Liver (tissue), 3 donors: Measurements from ENCODE around the gene TTC23.

ENCODE experiments used
- EGR1 ChIP-seq, 2 donors: IDR thresholded peaks; 2 replicates each; pipeline ENCODE4 v1.6.1; 2016 to 2018; ENCODE audit warnings: antibody characterized with exemption in 2 of 2, low read depth in 2 of 2
- GABPA ChIP-seq, 2 donors: IDR thresholded peaks in 1 of 2; conservative IDR thresholded peaks in 1 of 2; 2 replicates each; pipeline ENCODE4 v1.6.1; 2016; ENCODE audit warnings: antibody characterized with exemption in 2 of 2, mild to moderate bottlenecking in 1 of 2, moderate library complexity in 1 of 2
- HNF4A ChIP-seq, 2 donors: conservative IDR thresholded peaks; 2 replicates each; pipeline ENCODE4 v1.6.1; 2016; ENCODE audit warnings: antibody characterized with exemption in 2 of 2, mild to moderate bottlenecking in 2 of 2
- HNF4G ChIP-seq: IDR thresholded peaks from 2 replicates; pipeline ENCODE4 v1.6.1; 2016; ENCODE audit warnings: antibody characterized with exemption
- RAD21 ChIP-seq, 2 donors: IDR thresholded peaks; 2 replicates each; pipeline ENCODE4 v1.6.1; 2016; ENCODE audit warnings: antibody characterized with exemption in 2 of 2, mild to moderate bottlenecking in 2 of 2
- SP1 ChIP-seq: IDR thresholded peaks from 2 replicates; pipeline ENCODE4 v1.6.1; 2018; ENCODE audit warnings: antibody characterized with exemption, mild to moderate bottlenecking
- TAF1 ChIP-seq: conservative IDR thresholded peaks from 2 replicates; pipeline ENCODE4 v1.6.1; 2016; ENCODE audit warnings: antibody characterized with exemption, mild to moderate bottlenecking
- TF ChIP-seq, protein P1 (sequence below): fragments of 150-350 bp; IDR thresholded peaks from 2 replicates; pipeline ENCODE4 v1.5.1; 2017; ENCODE audit warnings: improper control_type of control experiment, low read depth, low read length; ENCODE audit not compliant: missing input control
- TF ChIP-seq, protein P2 (sequence below): IDR thresholded peaks from 2 replicates; pipeline ENCODE4 v1.6.1; 2016; ENCODE audit warnings: antibody characterized with exemption
- TF ChIP-seq, protein P3 (sequence below): IDR thresholded peaks from 2 replicates; pipeline ENCODE4 v1.6.1; 2016; ENCODE audit warnings: antibody characterized with exemption, mild to moderate bottlenecking
- donor health status: healthy.
- donor health status: healthy.

DNA sequence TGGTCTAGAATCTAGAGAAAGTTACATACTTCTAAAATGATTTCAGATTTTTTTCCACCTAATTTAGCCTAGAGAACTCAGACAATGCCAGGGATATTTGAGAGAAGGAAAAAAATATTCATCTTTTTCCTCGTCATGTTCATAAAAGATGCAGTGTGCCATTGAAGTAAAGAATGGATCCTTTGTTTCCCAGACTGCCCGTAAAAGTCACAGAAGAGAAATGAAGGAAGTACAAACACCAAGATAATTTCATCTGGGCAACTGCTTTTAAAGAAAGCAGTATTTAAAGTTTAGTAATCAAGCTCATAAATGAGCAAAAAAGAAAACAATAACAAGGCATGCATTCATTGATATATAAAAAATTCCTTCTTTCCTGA, 47.2 kb downstream of the TTC23 start:
- TF ChIP-seq TAF1 (no peak), GABPA (IDR thresholded peaks at IDR 0.05 in 1 of 2, conservative IDR thresholded peaks at IDR 0.05 in 1 of 2) (no peak), HNF4G (no peak), HNF4A (conservative IDR thresholded peaks at IDR 0.05) (no peak), RAD21 (IDR thresholded peaks at IDR 0.05) (no peak), EGR1 (IDR thresholded peaks at IDR 0.05; ENCODE audit: low read depth in 2 of 2) (no peak), SP1 (no peak)
- TF ChIP-seq, protein P1, sequence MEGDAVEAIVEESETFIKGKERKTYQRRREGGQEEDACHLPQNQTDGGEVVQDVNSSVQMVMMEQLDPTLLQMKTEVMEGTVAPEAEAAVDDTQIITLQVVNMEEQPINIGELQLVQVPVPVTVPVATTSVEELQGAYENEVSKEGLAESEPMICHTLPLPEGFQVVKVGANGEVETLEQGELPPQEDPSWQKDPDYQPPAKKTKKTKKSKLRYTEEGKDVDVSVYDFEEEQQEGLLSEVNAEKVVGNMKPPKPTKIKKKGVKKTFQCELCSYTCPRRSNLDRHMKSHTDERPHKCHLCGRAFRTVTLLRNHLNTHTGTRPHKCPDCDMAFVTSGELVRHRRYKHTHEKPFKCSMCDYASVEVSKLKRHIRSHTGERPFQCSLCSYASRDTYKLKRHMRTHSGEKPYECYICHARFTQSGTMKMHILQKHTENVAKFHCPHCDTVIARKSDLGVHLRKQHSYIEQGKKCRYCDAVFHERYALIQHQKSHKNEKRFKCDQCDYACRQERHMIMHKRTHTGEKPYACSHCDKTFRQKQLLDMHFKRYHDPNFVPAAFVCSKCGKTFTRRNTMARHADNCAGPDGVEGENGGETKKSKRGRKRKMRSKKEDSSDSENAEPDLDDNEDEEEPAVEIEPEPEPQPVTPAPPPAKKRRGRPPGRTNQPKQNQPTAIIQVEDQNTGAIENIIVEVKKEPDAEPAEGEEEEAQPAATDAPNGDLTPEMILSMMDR = no peak
- TF ChIP-seq, protein P2, sequence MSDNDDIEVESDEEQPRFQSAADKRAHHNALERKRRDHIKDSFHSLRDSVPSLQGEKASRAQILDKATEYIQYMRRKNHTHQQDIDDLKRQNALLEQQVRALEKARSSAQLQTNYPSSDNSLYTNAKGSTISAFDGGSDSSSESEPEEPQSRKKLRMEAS = no peak
- TF ChIP-seq, protein P3, sequence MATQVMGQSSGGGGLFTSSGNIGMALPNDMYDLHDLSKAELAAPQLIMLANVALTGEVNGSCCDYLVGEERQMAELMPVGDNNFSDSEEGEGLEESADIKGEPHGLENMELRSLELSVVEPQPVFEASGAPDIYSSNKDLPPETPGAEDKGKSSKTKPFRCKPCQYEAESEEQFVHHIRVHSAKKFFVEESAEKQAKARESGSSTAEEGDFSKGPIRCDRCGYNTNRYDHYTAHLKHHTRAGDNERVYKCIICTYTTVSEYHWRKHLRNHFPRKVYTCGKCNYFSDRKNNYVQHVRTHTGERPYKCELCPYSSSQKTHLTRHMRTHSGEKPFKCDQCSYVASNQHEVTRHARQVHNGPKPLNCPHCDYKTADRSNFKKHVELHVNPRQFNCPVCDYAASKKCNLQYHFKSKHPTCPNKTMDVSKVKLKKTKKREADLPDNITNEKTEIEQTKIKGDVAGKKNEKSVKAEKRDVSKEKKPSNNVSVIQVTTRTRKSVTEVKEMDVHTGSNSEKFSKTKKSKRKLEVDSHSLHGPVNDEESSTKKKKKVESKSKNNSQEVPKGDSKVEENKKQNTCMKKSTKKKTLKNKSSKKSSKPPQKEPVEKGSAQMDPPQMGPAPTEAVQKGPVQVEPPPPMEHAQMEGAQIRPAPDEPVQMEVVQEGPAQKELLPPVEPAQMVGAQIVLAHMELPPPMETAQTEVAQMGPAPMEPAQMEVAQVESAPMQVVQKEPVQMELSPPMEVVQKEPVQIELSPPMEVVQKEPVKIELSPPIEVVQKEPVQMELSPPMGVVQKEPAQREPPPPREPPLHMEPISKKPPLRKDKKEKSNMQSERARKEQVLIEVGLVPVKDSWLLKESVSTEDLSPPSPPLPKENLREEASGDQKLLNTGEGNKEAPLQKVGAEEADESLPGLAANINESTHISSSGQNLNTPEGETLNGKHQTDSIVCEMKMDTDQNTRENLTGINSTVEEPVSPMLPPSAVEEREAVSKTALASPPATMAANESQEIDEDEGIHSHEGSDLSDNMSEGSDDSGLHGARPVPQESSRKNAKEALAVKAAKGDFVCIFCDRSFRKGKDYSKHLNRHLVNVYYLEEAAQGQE = no peak
